ENCODE measurements around the gene ENG.
A peak's percentile ranks its signal among the peaks of the same experiment; 100 is the strongest.
"Not testable (repeated sequence)": the region's sequence is repeated elsewhere in the genome, so short reads cannot be mapped to it uniquely, and the experiment has no call there.

Gene ENG

DNA sequence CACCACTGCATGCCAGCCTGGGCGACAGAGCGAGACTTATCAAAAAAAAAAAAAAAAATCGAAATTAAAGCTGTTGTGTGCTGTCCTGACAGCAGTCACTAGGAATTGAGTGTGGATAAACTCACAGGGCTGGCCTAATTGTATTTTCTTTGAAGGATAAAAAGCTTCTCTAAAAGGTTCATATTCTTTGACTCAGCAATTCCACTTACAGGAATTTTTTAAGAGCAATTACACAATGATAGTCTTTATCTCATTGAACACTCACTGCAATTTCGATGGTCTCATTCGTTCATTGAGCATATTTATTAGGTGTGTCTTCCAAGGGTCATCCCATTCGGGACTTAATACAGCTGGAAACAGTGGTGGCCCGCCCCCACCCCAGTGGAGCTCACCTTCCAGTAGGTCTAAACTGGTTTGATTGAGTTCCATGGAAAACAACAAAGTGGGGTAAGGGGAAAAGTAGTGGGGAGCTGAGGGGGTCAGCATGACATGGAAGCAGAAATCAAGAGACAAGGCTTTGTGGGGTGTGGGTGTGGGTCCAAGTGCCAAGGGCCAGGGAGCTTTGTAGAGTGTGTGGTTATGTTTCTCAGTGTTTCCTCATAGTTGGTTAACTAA lies 61.9 kb downstream of the ENG start:
- DNase-seq (ENCODE audit: low read depth): no peak

- no peak for DNase-seq (ENCODE audit: low read depth)
Observed at GRCh38 chr9:127791085-127791484, 63.4 kb downstream of the ENG start.

GRCh38 chr9:127790094-127790855 lies 64.2 kb downstream of the ENG start:
- DNase-seq (ENCODE audit: low read depth): no peak

- DNase-seq (ENCODE audit: low read depth): no peak
Observed at GRCh38 chr9:127789179-127789578, 65.3 kb downstream of the ENG start.

DNA sequence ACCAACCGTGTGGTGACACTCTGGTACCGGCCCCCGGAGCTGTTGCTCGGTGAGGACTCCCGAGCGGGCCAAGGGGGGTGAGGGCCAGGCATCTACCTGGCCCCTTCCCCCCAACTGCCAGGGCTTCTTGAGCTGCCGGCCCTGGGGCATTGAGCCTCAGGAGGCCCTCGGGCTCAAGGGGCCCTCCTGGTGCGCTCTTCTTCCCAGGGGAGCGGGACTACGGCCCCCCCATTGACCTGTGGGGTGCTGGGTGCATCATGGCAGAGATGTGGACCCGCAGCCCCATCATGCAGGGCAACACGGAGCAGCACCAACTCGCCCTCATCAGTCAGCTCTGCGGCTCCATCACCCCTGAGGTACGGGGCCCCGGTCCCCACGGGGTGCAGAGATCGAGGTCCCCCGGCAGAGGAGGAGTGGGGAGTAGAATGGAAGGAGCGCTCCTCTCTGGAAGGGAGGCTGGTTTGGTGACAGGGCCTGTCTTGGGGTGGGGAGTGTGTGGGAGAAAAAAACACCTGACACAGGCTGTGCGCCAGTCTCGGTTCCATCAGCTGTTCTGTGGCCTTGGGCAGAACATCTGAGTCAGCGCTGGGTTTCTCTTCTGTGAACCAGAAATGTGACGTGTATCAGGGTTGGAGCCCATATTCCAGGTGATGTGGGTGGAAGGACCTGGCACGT lies 66.0 kb downstream of the ENG start:
- no peak for DNase-seq (ENCODE audit: low read depth)

DNA sequence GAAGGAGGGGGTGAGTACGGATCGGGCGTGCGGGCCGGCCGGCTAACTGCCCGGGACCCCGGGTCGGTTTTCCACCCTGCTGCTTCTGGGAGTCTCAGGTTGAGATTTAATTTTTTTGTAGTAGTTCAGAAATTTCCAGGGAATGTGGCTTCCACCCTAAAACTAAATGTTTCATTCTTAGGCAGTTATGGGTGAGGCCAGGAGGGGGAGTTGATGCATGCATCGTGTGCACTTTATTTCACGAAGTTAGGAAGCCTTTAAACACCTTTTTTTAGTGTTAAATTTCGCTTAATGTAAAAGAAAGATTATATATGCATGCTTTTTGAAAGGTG lies 67.7 kb downstream of the ENG start:
- DNase-seq (ENCODE audit: low read depth): no peak

- DNase-seq (ENCODE audit: low read depth): peak; percentile 87
Observed at GRCh38 chr9:127785933-127786772, 68.3 kb downstream of the ENG start, which contains the start of gene CDK9. Gene CDK9, plus strand, starts transcription at chr9:127786034. Its CDS starts 115 bp downstream, at chr9:127786149.

- DNase-seq (ENCODE audit: low read depth): peak; percentile 87
Observed at GRCh38 chr9:127785023-127785932, 69.2 kb downstream of the ENG start.

DNA sequence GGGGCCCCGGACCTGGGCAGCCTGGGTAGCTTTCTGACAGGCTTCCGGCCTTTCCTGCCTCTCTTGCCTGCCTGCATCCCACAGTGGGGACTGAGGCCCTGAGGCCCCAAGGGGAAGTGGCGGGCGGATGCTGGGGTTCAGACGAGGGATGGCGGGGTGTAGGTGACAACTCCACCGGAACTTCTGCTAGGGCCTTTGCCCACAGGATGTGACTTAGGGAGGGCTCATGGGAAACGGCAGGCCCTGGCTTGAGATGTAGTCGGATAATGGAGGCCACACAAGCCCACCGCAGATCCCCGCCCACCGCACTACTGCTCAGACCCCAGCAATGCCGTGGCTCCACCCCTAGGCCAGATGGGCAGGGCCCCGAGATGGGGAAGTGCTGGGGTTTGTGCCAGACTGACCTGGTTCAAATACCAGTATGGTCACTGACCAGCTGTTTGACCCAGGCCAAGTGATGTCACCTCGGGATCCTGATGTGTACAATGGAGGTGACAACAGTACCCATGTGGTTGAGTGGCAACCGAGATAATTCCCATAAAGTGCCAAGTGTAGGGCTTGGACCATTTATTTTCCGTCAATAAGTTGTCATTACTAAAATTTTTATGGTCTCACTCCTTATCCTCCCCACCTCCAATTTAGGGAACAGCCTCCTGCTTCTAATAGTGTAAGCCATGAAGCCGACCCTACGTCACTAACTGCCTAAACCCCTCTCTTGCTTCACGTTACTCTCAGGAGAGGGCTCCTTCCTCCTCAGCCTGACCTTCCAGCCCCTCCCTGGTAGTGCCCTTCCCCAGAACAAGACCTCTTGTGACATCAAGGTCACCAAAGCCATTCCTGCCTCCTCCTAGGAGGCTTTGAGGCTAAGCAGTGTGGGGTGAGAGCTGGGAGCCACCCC lies 71.1 kb downstream of the ENG start:
- peak; percentile 54 for DNase-seq (ENCODE audit: low read depth)

GRCh38 chr9:127781806-127782205 lies 72.7 kb downstream of the ENG start:
- DNase-seq (ENCODE audit: low read depth): no peak

GRCh38 chr9:127780909-127781308 lies 73.5 kb downstream of the ENG start:
- DNase-seq (ENCODE audit: low read depth): not testable (repeated sequence)

DNA sequence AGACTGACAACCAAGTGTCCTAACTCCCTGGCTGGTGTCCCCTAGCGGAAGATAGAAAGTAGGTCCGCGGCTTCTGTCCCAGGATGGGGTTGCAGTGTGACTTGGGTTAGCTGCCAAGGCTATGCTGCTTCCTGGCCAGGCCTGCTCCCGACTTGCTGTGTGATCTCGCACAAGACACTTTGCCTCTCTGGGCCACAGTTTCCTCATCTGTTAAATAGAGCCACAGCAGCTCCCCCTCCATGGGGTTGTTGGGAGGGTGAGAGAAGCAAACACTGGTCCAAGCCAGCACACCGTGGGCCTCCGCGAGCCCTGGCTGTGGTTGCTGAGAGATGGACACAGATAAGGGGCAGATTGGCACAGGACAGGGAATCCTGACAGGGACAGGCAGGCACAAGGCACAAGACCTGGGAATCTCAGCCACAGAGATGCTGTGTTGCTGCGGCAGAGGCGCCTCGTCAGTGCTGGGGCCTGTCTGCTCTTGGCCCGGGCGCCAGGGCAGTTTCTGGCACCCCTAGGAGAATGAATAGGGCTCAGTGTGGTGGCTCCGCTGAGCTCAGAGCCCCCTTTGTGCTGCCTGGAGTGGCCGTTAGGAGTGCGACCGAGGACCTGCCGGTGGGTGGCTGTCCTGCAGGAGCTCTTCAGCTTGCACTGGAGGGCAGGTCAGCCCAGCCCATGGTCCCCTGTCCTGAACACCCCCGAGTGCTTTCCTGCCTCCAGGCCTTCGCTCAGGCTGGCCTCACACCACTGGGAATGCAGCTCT lies 74.2 kb downstream of the ENG start:
- no peak for DNase-seq (ENCODE audit: low read depth)

DNA sequence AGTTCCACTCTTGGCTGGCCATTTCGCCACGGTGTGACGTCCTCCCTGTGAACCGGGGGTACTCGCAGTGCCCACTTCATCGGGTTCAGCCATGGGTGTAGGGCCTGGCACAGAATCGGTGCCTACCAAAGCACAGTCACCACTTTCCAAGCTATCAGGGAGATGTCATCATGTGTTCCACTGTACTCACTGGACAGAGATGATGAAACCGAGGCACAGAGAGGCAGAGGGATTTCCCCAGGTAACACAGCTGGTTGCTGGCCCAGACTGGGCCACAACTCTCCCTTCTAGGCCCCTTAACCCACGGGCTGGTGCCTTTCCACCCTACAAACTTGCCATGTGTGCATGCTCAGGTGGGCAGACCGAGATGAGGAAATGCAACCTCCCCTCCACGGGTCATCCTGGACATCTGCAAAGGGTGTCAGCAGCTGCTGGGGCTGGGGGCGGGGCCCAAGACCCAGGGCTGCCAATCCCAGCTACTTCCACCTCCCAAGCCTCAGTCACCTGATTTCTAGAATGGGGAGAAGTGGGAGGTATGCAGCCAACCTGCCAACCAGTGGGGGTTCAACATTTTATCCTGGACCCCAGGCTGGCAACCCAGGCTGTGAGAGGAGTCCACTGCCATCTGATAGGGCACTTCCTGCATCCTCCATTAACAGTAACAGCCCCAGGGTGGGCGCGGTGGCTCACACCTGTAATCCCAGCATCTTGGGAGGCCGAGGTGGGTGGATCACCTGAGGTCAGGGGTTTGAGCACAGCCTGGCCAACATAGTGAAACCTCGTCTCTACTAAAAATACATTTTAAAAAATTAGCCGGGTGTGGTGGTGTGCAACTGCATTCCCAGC lies 75.1 kb downstream of the ENG start:
- DNase-seq (ENCODE audit: low read depth): peak; percentile 31

DNA sequence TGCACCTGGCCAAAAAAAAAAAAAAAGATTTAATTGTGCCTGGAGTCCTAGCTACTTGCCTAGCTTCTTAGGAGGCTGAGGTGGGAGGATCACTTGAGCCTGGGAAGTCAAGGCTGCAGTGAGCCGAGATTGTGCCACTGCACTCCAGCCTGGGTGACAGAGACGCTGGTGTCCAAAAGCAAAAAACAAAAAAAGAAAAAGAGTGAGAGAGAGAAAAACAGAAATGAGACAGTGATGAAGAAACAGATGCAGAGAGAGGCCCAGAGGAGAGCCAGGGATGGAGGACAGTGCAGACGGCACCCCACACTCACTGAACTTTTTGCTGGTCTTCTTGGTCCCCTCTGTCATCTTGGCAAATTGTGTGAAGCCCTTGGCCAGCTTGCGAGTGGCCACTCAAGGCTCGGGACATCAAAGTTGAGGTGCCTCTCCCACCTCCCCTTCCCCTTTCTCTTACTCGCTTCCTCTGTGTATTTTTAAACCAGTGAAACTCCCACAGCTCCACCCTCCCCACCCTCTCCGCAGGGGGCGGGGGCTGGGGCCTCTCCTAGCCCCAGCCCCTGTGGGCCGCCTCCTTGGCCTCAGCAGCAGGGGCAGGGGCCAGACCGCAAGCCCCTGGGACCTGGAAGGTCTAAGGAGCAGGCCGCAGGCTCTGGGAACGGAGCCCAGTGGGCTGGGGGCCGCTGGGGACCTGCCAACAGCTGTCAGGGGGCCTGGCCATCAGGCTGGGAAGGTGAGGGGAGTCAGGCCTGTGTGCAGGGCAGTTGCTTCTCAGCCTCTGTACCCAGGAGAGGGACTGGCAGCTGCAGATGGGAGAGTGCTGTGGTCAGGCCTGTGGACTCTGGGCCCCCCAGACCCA lies 76.0 kb downstream of the ENG start, which contains the start of gene SH2D3C:
TSS of gene SH2D3C (minus strand) at position 387 of the 856 bp plus-strand sequence. CDS start at position 348, 39 bp downstream.
- DNase-seq (ENCODE audit: low read depth): peak; percentile 30

GRCh38 chr9:127777368-127777980 lies 77.0 kb downstream of the ENG start:
- no peak for DNase-seq (ENCODE audit: low read depth)

GRCh38 chr9:127776924-127777289 lies 77.6 kb downstream of the ENG start:
- DNase-seq (ENCODE audit: low read depth): no peak
